GM19452 (cell line): ENCODE data around the gene KRTAP10-1.
"Not testable (repeated sequence)": the region's sequence is repeated elsewhere in the genome, so short reads cannot be mapped to it uniquely, and the experiment has no call there.

Experiments used
- ATAC-seq: cut with Tn5 transposase; IDR thresholded peaks from one replicate; pipeline ENCODE4 v1.9.1; 2021; ENCODE audit not compliant: unreplicated experiment

Gene KRTAP10-1

GRCh38 chr21:44505673-44506278 is 34.2 kb downstream of the KRTAP10-1 start:
- no peak for ATAC-seq

GRCh38 chr21:44503901-44504399 is 36.0 kb downstream of the KRTAP10-1 start:
- ATAC-seq = no peak

- not testable (repeated sequence) for ATAC-seq
Measured at GRCh38 chr21:44503006-44503889, 36.7 kb downstream of the KRTAP10-1 start.

GRCh38 chr21:44502171-44502958 is 37.6 kb downstream of the KRTAP10-1 start:
- no peak for ATAC-seq

- no peak for ATAC-seq
Measured at GRCh38 chr21:44500111-44500510, 39.9 kb downstream of the KRTAP10-1 start.

GRCh38 chr21:44499631-44500030 is 40.4 kb downstream of the KRTAP10-1 start:
- ATAC-seq = no peak

GRCh38 chr21:44499211-44499560 is 40.8 kb downstream of the KRTAP10-1 start:
- no peak for ATAC-seq

- ATAC-seq = no peak
Measured at GRCh38 chr21:44498280-44499210, 41.5 kb downstream of the KRTAP10-1 start.

GRCh38 chr21:44497703-44498126 is 42.3 kb downstream of the KRTAP10-1 start:
- no peak for ATAC-seq

GRCh38 chr21:44496564-44497550 is 43.1 kb downstream of the KRTAP10-1 start:
- no peak for ATAC-seq

- no peak for ATAC-seq
Measured at GRCh38 chr21:44495611-44496563, 44.1 kb downstream of the KRTAP10-1 start.

- no peak for ATAC-seq
Measured at GRCh38 chr21:44494956-44495355, 45.0 kb downstream of the KRTAP10-1 start.

- ATAC-seq = no peak
Measured at GRCh38 chr21:44494418-44494817, 45.6 kb downstream of the KRTAP10-1 start.

GRCh38 chr21:44492567-44493385 is 47.2 kb downstream of the KRTAP10-1 start:
- ATAC-seq = no peak

- no peak for ATAC-seq
Measured at GRCh38 chr21:44490816-44491215, 49.2 kb downstream of the KRTAP10-1 start.

- no peak for ATAC-seq
Measured at GRCh38 chr21:44490405-44490804, 49.6 kb downstream of the KRTAP10-1 start.

- ATAC-seq = no peak
Measured at GRCh38 chr21:44489962-44490361, 50.0 kb downstream of the KRTAP10-1 start.
